Calu3 (cell line): ENCODE measurements around the gene KAT2B. TPM values are rescaled to one million over a fixed set of nuclear protein-coding genes. Genes with fewer than 3 reads are reported as not detected.

Experiments
- BruUV-seq: library from RNA; stranded (reverse); fragments of 400-500 nt; replicated peaks from 2 replicates; lab custom pipeline; 2021; lab: Mats Ljungman, UMichigan
- CTCF ChIA-PET: fragments of 300-600 bp; sonication (Branson Sonifier 250); formaldehyde crosslinking; loops from one replicate; lab custom pipeline; 2022; ENCODE audit warnings: antibody characterized with exemption; lab: Charles Lee
- DNase-seq: peaks from one replicate; pipeline ENCODE4 v3.0.0; 2022
- H3K27ac Mint-ChIP-seq: one replicate; pipeline ENCODE4 v1.8.0; 2022; ENCODE audit warnings: mixed read lengths; ENCODE audit not compliant: unreplicated experiment
- H3K27me3 Mint-ChIP-seq: one replicate; pipeline ENCODE4 v1.8.0; 2022; ENCODE audit warnings: mixed read lengths; ENCODE audit not compliant: unreplicated experiment
- H3K36me3 Mint-ChIP-seq: one replicate; pipeline ENCODE4 v1.8.0; 2022; ENCODE audit warnings: mild to moderate bottlenecking, moderate library complexity, mixed read lengths; ENCODE audit not compliant: insufficient read depth, unreplicated experiment
- H3K4me1 Mint-ChIP-seq: one replicate; pipeline ENCODE4 v1.8.0; 2022; ENCODE audit warnings: mild to moderate bottlenecking, low read depth, mixed read lengths; ENCODE audit not compliant: unreplicated experiment
- H3K4me3 Mint-ChIP-seq: one replicate; pipeline ENCODE4 v1.8.0; 2022; ENCODE audit warnings: mild to moderate bottlenecking, low read depth, moderate library complexity, mixed read lengths; ENCODE audit not compliant: unreplicated experiment
- H3K9me3 Mint-ChIP-seq: one replicate; pipeline ENCODE4 v1.8.0; 2022; ENCODE audit warnings: low read depth, mixed read lengths; ENCODE audit not compliant: unreplicated experiment
- intact Hi-C: fragments of 100-400 bp; cut with micrococcal nuclease; formaldehyde crosslinking; loops from one replicate; pipeline ENCODE4 v1.10.0; 2022; ENCODE audit not compliant: unreplicated experiment
- total RNA-seq: library from RNA; stranded (reverse); gene quantifications from 2 replicates; pipeline ENCODE4 v1.2.3, GENCODE V29; 2022
- TF ChIP-seq, protein P1 (sequence below): fragments of 200-600 bp; IDR thresholded peaks from one replicate; pipeline ENCODE4 v1.8.0; 2022; ENCODE audit warnings: antibody characterized with exemption; ENCODE audit not compliant: unreplicated experiment

The KAT2B gene
- total RNA-seq, 1 experiment from 2014 or later, result 13.8 TPM

DNA sequence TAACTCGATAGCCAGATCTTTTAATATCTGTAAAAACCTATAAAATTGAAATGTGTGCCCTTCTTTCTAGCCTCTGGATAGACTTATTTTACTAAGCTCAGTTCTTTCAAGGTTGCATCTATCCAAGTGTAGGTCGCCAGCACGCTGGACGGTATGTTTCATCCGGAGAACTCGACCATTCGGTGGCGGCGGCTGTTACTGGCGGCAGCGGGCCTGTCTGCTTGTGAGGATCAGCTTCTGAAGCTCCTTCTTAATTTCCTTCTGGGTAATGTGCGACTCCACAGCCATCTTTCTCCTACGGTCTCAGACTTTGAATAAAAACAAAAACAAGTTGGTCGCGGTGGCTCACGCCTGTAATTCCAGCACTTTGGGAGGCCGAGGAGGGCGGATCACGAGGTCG lies 32.3 kb upstream of the KAT2B start:
- CTCF ChIA-PET, result no interaction called here
- Mint-ChIP-seq H3K27me3 (no peaks in the 10 kb centered on the region), H3K27ac (no peak overlapping the region), H3K4me1 (no peaks in the 10 kb centered on the region), H3K4me3 (no peak overlapping the region), H3K9me3 (no peaks in the 10 kb centered on the region), H3K36me3 (no peaks in the 10 kb centered on the region)
- no TSS peak for BruUV-seq
- TF ChIP-seq, protein P1, sequence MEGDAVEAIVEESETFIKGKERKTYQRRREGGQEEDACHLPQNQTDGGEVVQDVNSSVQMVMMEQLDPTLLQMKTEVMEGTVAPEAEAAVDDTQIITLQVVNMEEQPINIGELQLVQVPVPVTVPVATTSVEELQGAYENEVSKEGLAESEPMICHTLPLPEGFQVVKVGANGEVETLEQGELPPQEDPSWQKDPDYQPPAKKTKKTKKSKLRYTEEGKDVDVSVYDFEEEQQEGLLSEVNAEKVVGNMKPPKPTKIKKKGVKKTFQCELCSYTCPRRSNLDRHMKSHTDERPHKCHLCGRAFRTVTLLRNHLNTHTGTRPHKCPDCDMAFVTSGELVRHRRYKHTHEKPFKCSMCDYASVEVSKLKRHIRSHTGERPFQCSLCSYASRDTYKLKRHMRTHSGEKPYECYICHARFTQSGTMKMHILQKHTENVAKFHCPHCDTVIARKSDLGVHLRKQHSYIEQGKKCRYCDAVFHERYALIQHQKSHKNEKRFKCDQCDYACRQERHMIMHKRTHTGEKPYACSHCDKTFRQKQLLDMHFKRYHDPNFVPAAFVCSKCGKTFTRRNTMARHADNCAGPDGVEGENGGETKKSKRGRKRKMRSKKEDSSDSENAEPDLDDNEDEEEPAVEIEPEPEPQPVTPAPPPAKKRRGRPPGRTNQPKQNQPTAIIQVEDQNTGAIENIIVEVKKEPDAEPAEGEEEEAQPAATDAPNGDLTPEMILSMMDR, result no peak
- no peak for DNase-seq
- intact Hi-C loops, result no loop called here

DNA sequence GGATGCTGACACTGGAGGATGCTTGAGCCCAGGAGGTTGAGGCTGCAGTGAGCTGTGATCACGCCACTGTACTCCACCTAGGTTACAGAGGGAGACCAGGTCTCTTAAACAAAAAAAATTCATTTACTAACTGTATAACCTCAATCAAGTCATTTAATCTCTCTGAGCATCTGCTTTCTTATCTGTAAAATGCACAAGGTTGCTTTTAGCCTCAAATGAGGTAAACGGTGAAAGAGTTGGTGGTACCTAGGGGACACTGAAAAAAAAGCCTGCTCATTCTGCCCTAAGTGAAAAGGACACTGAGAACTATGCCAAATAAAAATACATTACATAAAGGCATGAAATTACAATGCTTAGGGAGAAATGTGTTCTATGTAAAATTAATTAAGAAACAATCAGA lies 31.6 kb upstream of the KAT2B start:
- CTCF ChIA-PET, result interaction anchor here (0.6 kb wide), 1 partner anchor 52 kb away, joined by 5 read pairs; no protein-coding TSS in a partner anchor
- Mint-ChIP-seq H3K36me3 (no peaks in the 10 kb centered on the region), H3K4me3 (no peak overlapping the region), H3K4me1 (no peaks in the 10 kb centered on the region), H3K27me3 (no peaks in the 10 kb centered on the region), H3K9me3 (no peaks in the 10 kb centered on the region), H3K27ac (no peak overlapping the region)
- TF ChIP-seq, protein P1, result no peak
- intact Hi-C loops, result no loop called here
- no TSS peak for BruUV-seq
- no peak for DNase-seq

DNA sequence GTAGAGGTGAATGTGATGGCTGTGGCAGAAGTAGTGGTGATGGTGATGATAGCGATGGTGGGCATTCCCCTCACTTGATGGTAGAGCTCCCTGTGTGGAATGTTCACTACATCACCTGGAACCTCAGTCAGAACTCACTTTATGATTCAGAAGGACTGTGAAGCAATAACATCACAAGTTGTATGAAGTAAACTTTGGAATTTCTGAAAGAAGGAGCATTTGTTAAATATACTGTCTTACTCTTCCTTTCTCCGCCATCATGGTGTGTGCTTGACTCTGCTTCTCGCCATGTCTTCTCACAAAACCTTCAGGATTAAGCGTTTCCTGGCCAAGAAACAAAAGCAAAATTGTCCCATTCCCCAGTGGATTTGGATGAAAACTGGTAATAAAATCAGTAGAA lies 28.1 kb upstream of the KAT2B start, which contains the start of gene PP2D1:
TSS of gene PP2D1 (minus strand) at position 101 of the 400 bp plus-strand sequence. CDS start 192 bp downstream, outside the sequence.
- intact Hi-C loops, result no loop called here
- CTCF ChIA-PET, result no interaction called here
- no peak for DNase-seq
- BruUV-seq, result no TSS peak
- TF ChIP-seq, protein P1, result no peak
- H3K36me3 Mint-ChIP-seq, result no peaks in the 10 kb centered on the region
- H3K27ac Mint-ChIP-seq, result no peak within 1 kb of the TSS
- no peaks in the 10 kb centered on the region for H3K4me1 Mint-ChIP-seq
- no peaks in the 10 kb centered on the region for H3K27me3 Mint-ChIP-seq
- H3K9me3 Mint-ChIP-seq, result no peaks in the 10 kb centered on the region
- H3K4me3 Mint-ChIP-seq, result no peak within 1 kb of the TSS

DNA sequence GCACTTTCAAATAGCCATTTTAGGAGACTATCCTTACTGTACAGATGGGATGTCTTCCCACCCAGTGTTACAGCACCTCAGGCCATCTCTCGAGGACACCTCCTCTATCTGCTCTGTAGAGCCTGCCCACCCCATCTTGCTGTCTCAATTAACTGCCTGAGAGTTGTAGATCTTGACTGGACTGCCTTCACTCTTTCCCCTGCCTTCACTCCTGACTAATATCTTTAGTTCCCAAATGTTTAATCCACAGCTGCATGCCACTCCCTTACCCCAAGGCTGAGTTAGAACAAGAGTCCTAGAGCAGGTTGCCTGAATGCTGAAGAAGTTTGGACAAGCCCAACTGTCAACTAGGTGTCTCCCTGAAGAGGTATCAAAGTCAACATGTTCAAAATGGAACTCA lies 26.9 kb upstream of the KAT2B start:
- no peak overlapping the region for H3K4me3 Mint-ChIP-seq
- no TSS peak for BruUV-seq
- TF ChIP-seq, protein P1, result no peak
- H3K27me3 Mint-ChIP-seq, result no peaks in the 10 kb centered on the region
- no peak overlapping the region for H3K27ac Mint-ChIP-seq
- no peak for DNase-seq
- no peaks in the 10 kb centered on the region for H3K4me1 Mint-ChIP-seq
- CTCF ChIA-PET, result no interaction called here
- H3K36me3 Mint-ChIP-seq, result no peaks in the 10 kb centered on the region
- intact Hi-C loops, result no loop called here
- H3K9me3 Mint-ChIP-seq, result no peaks in the 10 kb centered on the region
